ENCODE results near the gene TASOR2.

The TASOR2 gene

DNA sequence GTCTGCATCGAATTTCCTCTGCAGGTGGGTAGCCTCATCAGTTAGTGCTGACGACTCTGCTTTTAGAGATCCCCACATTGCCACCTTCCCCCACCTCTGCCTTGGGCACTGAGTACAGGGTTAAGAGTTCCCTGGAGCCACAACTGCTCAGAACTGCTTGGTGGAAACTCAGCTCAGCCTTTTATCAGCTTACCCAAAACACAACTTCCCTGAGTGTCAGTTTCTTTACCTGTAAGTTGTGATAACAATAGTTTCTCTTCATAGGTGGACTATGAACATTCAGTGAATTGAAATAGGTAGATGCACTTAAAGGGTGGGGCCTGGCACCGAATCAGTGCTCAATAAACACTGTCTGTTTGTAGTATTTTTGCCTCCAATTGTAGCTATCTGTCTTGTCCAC, 29.5 kb upstream of the TASOR2 start:
- no peak for DNase-seq (ENCODE audit: low read depth)

DNA sequence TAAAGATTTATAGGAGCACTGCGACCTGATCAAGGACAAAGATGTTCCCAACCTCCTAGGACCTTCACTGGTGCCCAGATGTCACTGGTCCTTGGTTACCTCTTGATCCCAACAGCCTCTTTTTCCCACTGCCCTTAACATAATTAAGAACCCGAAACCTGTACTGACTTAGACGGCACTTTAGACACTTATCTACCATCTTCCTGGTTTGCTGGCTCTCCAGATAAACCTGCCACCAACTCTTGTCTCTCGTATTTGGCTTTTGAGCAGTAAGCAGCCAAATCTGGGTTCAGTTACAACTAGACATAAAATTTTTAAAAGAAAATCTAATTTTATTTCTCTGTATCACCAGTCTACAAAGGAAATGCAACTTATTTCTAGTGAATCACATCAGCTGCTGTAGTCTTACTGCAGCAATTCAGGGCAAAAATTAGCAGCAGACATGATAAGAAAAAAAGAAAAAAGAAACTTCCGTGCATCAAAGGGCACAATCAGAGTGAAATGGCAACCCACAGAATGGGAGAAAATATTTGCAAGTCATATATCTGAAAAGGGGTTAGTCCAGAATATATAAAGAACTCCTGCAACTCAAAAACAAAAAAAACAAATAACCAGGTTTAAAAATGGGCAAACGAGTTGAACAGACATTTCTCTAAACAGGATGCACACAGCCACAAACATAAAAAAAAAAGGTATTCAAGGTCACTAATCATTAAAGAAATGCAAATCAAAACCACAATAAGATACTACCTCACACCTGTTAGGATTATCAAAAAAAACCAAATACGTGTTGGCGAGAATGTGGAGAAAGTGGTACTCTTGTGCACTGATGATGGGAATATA, 27.7 kb upstream of the TASOR2 start:
- no peak for DNase-seq (ENCODE audit: low read depth)

DNA sequence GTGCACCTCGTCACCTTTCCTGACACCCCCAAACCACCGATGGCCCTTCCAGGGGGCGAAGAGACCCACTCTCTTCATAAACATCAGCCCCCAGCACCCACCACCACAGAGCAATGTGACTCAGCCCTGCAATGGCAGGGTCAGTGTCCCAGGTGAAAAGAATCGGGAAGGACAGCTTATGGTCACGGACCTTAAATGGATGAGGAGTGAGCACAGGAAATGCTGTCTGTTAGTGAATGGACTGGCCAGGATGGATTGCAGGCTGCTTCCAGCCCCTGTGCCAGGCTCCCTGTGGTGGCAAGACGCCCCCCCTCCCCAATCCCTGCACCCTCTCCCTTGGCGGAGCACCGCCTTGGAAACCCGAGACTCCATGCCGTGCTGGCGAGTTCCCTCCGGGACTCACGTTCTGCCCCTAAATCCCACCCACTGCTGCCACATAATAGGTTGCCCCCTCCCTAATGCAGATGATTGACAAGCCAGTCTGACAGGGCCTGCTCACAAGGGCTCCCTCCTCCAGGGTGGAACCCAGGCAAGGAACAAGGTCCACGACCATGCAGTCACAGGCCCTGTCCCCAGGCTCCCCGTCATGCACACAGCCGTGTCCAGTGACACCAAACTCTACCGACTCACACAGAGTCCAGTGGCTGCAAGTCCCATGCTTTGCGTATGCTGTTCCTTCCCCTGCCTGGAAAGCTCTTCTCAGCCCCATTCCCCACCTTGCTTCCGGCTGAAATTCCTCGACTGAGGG, 25.6 kb upstream of the TASOR2 start:
- DNase-seq (ENCODE audit: low read depth) = no peak

DNA sequence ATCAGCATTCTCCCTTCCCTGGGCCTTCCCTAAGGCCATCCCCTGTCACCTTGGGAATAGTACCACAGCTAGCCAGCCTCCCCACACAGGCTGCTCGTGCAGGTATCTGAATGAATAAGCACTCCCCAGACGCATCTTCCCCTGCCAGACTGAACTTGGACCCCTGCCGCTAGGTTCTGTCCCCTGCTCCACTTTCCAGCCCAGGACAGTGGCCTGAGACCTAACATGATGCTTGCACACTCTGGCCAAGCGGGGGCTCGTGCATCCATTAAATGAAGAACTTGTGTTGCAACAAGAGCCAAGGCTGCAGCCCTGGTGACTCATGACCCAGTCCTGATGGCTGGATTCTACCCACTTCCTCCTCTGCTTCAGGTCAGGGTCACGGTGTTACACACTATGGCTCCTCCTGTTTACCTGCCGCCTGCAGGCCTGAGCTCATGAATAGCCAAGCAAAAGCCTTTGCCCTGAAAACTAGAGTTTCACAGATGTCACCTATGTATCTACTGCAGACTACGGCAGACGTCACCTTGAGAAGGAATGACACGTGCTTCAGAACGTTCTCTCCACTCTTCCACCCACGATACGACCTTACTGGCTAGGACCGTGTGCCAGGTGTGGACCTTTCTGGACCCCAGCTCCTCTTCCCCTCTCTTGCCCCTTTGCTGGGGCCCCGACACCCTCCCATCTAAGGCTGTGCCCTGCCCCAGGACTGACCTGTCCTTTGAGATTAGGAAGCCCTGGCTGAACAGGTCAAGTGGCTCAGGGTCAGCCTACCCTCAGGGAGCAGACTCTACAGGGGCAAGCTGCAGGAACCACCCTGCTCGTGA, 24.7 kb upstream of the TASOR2 start:
- no peak for DNase-seq (ENCODE audit: low read depth)

DNA sequence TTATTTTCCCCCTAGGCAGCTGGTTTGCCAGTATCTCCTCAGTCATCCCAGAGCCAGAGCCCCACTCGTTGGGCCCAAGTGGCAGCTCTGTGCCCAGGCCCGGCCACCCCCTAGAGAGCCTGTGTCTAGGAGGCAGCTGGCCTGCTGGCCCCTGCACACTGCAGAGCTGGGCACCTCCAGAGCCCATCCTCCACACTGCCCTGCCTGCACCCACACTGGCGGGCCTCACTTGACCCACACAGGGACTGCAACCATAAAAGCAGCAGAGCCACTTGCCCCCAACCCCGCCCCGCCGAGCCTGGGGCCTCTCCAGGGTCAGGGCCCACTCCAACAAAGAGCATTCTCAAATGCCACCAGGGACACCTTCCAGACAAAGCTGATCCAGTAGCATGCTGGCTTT, 23.6 kb upstream of the TASOR2 start:
- no peak for DNase-seq (ENCODE audit: low read depth)

DNA sequence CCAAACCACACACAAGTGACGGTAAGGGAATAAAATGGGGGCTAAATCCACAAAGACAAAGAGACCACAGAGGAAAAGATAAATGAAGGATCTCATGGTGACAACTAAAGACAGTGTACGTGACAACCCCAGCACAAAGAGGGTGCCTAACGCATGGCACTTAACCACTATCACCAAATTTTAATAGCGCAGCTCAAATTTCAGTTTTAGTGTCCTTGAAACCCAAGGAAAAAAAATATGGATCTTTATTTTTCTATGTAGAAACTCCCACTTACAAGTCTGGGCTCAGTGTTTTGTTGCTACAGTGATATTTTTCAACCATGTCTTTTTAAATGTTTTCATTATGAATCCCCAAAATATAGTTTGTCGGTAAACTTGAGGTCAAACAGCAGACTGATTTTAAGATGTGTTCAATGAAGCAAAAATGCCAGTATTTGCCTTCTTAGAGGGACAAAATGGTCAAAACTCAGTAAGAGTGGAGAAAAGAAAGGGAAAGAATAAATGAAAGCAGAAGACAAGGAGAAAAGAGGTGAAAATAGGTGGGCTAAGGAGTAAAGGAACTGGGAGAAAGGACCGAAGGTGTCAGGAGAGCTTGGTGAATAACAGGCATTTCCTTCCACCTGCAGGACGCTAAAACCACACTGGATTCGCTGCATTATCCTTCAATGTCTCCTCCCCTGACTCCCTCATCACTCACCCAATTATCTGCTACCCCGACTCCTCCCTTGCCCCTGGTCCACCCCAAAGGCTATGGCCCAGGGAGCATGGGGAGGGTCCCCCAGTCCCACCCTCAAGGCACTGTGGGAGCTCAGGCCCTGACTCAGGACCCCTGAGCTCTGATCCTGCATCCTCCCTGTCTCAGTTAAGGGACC, 21.7 kb upstream of the TASOR2 start:
- no peak for DNase-seq (ENCODE audit: low read depth)

DNA sequence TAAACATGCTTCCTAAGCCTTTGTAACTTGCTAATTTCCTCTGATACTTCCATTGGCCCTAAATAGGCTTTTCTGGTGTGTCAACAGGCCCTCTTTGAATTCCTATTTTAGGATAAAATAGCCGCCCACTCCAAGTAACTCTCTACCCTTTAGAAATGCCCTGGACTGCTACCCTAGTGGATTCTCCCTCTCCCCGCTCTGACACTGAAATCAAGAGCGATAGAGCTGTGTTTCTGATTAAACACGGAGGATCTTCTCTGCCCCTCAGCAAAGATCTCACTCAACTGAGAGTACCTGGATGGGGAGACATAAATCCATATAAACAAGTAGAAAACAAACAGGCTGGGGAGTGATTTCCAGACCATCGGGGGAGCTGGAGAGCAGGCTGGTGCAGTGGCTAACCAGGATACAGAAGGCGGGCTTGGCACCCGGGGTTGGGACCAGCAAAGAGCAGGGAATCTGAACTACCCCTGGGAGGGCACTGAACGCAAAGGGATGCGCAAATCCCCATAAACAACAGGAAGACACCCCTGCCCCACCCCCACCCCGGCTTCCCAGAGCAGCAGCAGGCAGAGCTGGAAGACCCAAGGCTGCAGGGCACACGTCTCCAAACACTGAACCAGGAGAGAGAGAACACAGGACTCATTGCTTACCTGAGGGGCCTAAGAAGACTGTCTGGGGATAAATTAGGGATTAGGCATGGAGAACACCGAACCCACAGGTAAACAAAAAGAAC, 20.8 kb upstream of the TASOR2 start:
- no peak for DNase-seq (ENCODE audit: low read depth)

DNA sequence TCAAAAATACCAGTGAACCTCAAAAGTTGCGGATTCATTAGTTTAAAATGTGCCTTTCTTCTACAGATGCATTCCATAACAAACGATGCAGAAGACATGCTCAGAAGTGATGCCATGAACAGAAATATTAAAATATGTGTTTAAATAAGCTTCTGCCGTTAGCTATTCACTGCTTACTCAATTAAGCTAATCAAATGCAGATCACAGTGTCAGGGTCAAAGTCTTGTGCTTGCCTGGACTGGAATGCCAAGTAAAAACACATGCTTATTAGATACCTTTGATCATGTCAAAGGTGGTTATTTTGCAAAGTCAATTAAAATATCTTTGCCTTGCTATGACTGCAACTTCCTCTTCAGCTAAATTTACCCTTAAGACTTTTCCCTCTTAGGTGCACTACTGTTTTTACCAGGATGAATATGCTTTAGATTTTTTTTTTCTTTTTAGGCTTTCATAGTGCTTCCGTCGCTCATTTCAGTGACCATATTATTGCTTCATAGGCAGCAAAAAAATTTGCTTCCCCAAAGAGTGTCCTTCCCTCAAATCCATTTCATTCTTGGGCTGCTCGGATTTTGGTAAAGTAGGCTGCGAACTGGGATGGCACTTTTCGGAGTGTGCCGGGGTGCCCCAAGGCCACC, 19.1 kb upstream of the TASOR2 start:
- no peak for DNase-seq (ENCODE audit: low read depth)

DNA sequence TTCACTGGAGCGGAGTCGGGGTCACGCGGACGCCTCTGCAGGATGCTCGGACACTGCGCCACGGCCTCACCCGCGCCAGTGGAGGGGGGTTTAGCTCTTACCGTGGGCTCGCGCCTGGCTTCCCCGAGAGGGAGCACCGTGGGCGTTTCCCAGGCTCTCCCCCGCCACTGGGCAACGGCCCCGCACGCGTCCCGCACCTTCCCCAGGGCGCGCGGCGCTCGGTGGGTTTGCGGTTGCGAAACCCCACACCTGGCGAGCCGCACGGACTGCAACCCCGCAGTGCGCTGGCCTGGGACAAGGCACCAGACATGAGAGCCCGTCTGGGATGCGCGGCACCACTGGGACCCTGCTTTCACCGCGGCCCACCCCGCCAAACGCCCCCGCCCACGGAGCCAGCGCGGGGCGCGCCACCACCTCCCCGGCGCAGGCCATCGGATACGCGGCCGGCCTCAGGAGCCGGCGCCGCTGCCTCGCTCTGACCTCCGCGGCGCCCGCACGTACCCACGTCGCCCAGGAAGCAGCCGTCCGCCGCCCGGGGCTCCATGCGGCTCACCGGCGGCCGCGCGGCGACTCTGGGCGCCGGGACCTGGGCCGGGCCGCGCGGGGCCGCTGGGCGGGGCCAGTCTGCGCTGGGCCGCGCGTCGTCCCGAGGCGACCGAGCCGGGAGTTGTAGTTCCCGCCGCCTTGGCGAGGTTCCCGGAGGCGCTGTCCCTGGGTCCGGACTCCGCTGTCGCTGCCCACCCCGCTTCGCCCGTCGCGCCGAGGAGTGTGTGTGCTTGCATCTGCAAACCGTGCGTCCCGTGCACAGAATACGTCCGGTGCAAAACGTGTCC, 18.4 kb upstream of the TASOR2 start, which contains the start of gene ASB13:
ASB13 (minus strand) TSS at position 588 of the 833 bp plus-strand sequence; CDS start at position 544, 44 bp downstream.
- no peak for DNase-seq (ENCODE audit: low read depth)

DNA sequence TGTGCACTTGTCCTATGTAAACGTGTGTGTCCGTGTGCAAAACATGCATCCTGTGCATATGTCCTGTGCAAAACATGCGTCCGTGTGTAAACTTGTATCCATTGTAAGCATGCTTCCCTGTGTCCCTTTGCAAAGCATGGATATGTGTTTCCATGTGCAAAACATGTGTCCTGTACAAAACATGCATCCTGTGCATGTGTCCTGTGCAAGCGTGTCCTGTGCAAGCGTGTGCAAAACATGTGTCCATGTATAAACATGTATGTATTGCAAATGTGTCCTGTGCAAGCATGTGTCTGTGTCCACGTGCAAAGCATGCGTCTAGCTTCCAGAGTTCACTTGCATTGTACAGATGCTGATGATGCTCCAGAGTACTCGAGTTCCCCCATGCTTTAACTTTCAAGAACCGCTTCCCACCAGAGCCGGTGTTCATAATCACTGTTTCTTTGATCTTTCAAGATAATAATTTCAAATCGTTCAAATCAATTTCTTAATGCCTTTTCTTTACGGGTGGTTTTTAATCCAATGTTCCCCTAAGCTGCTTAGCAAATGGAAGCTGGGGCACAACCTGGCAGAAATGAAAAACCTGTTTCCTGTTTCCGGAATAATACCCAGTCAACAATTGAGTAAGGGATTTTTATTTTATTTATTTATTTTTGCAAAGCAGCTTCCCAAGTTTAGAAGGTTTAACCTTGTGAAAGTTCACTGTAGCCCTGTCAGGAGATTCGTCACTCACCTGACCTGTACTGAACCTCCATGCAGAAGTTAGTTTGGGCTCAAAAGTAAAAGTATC, 17.6 kb upstream of the TASOR2 start:
- no peak for DNase-seq (ENCODE audit: low read depth)

DNA sequence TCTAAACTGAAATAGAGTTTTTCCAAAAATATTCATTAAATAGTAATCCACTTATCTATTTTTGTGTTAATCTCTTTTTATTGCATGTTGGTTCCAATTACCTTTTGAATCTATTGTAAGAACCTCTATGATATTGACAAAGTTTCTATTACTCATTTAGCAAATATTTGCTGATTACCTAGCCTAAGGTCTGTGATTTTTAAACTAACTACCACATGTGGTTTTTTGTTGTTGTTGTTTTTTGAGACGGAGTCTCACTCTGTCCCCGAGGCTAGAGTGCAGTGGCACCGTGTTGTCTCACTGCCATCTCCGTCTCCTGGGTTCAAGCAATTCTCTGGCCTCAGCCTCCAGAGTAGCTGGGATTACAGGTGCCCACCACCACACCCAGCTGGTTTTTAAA, 16.2 kb upstream of the TASOR2 start:
- no peak for DNase-seq (ENCODE audit: low read depth)

DNA sequence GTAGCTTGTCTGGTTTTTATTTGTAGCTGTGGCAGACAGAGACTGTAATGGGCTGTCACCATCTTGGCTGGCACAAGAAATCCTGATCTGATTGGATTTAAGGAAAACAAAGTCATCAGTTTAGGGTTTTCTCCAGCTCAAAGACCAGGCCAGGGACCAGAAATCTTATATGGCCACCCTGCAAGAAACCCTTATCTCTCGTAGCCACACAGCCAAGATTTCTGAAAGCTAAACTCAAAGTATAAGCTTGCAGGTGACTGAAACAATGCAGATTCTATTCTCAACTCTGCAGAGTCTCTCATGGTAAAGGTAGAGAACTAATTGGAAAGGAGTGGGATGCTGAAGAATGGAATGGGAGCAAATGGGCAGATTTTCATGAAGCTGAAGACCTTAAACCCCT, 15.0 kb upstream of the TASOR2 start:
- no peak for DNase-seq (ENCODE audit: low read depth)

DNA sequence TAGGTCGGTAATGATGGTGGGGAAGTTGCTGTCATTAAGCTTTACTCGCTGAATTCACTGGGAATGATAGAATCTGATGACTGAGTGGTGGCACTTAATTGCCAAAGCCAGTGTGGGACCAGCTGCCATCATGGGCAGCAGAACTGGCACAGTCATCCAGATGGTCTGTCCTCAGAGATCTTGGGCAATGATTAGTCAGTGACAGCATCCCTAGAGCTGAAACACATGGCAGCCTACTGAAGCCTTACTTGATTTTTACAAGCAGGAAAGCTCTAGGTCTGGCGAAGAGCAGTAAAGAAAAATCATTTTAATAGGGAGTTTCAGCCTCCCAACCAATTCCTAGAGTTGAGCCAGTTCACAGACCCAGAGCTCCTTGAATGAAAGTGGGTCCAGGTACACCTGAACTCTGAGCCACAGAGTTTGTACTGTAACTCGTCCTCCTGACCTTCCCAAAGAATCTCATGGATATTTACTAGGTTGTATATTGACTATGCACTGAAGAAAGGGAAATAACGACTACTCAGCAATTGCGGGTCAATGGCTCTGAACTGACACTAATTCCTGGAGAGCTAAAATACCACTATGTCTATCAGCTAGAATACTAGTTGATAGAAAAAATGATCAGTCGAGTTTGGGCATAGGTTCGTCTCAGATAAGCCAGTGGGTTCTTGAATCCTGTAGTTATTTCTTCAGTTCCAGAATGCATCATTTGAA, 13.8 kb upstream of the TASOR2 start:
- DNase-seq (ENCODE audit: low read depth) = no peak

DNA sequence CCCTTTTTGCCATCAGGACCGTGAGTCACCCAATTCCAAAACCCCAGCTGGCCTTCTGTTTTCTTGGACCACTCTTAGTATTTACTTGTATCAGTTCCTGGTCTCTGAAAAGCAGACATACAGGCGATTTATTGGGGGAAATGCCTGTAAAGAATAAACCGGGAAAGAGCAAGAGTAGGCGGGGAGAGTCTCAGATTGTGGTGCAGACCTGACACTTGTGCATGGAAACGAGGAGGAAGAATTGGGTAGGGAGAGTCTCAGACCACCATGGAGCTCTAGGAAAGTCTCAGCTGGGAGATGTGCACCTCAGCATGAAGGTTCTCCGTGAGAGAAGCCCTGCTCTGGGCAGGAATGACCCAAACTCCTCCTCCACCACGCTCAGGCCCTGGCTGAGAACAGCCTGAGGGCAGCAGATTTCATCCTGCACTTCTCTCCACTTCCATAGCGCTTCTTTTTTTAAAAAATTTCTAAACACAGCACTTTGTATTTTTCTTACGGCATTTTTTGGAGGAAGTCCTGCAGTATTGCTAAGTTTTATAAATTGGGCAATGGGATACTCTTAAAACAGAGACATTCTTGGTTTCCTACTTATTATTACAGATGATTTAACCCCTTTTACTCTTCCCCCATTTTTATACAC, 6.1 kb upstream of the TASOR2 start:
- DNase-seq (ENCODE audit: low read depth) = no peak

DNA sequence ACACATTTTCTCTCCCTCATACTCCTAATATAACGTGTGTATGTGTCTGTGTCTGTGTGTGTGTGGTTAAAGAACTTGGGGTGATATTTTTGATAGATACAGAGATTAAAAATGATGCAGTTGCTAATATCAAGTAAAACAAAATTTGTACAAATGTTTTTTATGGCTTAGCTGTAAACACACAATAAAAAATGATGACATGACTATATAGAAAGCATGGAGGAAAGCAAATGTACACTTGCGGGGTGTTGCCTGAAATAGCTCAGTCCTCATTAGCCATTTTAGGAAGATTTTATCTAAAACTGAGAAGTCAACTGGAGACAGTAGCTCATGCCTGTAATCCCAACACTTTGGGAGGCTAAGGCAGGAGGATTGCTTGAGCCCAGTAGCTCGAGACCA, 5.6 kb upstream of the TASOR2 start:
- no peak for DNase-seq (ENCODE audit: low read depth)

DNA sequence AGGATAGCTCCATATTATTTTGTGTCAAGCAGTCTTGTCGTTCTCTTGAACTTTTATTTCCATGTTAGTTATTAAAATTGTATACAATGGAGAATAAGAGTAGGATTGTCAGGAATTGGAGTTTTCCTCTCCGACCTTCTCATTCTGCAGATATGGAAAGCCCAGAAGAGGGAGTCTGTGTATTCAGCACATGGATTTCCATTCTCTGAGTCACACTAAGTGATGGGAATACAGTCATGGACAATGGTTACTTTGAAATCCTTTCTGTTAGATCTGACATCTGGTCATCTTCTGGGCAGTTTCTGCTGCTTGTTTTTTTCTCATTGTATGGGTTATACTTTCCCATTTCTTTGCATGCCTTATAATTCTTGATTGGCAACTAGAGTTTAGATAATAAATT, 5.0 kb upstream of the TASOR2 start:
- DNase-seq (ENCODE audit: low read depth) = no peak

DNA sequence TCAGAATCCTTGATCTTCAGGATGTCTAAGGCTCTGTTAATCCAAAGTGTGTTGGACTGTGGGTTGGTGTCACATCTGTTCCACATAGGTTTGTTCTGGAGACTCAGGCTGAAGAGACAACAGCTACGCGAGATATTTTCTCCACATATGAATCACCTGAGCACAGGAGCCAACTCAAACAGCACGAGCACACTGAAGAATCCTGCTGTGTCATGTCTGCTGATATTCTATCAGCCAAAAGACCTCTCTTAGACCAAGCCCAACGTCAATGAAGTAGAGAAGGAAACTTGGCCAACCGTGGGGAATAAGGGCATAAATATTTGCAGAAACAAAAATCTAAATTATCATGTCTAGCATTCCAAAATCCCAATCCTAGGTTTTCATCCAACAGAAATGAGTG, 2.7 kb upstream of the TASOR2 start:
- no peak for DNase-seq (ENCODE audit: low read depth)

All from T-helper 22 cell (primary cell).